HG03066 (cell line): ENCODE data around the gene PRR18.
"Not testable (repeated sequence)": the region's sequence is repeated elsewhere in the genome, so short reads cannot be mapped to it uniquely, and the experiment has no call there.

Experiments used
- ATAC-seq: cut with Tn5 transposase; IDR thresholded peaks from one replicate; pipeline ENCODE4 v1.9.1; 2021; ENCODE audit warnings: low read depth; ENCODE audit not compliant: unreplicated experiment

PRR18 gene, protein sequence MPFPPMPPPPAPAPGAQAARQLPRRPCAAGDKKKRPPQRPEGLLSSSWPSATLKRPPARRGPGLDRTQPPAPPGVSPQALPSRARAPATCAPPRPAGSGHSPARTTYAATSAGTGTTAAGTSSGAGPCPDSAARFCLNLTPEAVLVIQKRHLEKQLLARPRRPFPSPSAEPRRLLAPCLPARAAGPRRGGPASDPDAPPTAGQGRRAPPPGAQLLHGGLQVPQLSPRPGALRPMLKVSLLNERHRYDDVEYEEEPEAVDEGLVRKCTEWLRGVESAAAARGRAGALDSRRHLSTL

DNA sequence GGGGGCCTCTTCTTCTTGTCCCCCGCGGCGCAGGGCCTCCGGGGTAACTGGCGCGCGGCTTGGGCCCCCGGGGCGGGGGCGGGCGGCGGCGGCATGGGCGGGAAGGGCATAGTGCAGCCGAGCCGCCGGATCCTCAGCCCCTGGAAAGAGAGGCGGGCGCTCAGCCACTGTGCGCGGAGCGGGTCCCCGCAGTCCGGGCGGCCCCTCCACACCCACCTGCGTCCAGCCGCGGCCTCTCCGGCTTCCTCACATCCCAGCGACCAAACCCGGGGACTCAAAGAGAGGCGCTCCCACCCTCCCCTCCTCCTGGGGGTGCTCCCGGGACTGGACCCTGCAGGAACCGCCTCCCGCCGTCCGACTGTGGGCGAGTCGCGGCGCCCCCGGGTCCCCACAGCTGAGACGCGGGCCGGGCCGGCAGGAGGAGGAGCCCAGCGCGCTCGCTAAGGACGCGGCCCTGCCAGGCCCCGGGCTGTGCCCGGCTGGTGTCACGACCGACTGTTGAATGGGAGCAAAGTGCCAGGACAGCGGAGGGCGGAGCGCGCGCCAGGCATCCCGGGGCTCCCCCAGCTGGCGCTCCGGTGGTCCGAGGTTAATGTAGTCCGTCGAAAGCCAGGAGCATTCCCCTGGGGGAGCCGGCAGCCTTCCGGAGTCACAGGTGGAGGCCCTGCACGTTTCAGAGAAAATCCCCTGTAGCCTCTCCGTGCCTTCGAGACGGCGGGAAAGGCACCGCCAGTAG, at the start of gene PRR18:
Gene PRR18 (minus strand): TSS at position 360 of the 736 bp plus-strand sequence. CDS start 250 bp downstream, at position 110.
- peak; percentile 49 for ATAC-seq

- no peak for ATAC-seq
Observed at GRCh38 chr6:166355552-166355951, 47.4 kb upstream of the PRR18 start.

GRCh38 chr6:166354965-166355364, 46.8 kb upstream of the PRR18 start:
- ATAC-seq: no peak

DNA sequence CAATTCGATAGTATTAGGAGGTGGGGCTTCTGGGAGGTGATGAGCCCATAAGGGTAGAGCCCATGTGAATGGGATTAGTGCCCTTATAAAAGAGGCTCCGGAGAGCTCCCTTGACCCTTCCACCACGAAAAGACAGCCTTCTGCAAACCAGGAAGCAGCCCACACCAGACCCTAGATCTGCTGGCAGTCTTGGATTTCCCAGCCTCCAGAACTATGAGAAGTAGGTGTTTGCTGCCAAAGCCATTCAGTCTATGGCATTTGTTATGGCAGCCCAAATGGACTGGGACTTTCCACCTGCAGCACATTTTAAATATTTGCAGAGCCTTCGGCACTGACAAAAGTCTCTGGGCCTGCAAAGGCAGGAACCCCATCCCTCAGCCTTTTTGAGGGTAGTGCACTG, 46.0 kb upstream of the PRR18 start:
- ATAC-seq: no peak

- no peak for ATAC-seq
Observed at GRCh38 chr6:166353507-166353906, 45.3 kb upstream of the PRR18 start.

DNA sequence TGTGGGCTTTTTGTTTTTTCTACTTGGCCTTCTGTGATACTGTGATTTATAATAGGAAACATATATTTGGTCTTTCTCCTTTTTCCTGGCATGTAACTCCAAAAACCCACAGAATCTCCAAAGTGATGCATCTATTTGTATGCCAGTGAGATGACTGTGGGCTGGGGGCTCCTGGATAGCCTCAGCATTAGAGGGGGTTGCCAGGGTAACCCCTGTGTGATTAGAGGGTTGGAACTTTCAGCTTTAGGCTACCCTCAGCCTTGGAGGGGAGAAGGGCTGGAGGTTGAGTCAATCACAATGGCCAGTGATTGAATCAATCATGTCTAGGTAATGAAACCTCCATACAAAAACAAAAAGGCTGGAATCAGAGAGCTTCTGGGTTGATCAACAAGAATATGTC, 44.7 kb upstream of the PRR18 start:
- ATAC-seq: no peak

- peak; percentile 99 for ATAC-seq
Observed at GRCh38 chr6:166351715-166352285, 43.6 kb upstream of the PRR18 start.

GRCh38 chr6:166348305-166348949, 40.2 kb upstream of the PRR18 start:
- no peak for ATAC-seq

- ATAC-seq: no peak
Observed at GRCh38 chr6:166346965-166347364, 38.8 kb upstream of the PRR18 start.

GRCh38 chr6:166346449-166346848, 38.3 kb upstream of the PRR18 start:
- no peak for ATAC-seq

GRCh38 chr6:166345672-166346071, 37.5 kb upstream of the PRR18 start:
- ATAC-seq: not testable (repeated sequence)

DNA sequence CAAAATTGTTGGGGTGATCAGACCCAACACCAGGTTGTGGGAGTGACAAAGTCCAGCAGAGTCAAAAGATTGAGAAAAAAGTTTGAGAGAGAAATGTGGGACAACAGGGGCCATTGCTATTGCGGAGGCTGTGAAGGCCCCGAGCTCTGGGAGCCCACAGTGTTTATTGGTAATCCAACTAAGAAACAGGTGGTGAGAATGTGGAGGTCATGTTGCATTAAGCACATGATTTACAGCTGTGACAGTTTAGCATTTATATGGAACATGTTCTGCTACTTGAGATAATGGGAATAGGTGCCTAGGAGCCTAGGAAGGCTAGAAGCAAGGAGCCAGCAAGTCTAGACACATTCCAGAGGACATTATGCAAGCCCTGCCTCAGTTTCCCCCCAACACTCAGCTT, 36.7 kb upstream of the PRR18 start:
- ATAC-seq: not testable (repeated sequence)

DNA sequence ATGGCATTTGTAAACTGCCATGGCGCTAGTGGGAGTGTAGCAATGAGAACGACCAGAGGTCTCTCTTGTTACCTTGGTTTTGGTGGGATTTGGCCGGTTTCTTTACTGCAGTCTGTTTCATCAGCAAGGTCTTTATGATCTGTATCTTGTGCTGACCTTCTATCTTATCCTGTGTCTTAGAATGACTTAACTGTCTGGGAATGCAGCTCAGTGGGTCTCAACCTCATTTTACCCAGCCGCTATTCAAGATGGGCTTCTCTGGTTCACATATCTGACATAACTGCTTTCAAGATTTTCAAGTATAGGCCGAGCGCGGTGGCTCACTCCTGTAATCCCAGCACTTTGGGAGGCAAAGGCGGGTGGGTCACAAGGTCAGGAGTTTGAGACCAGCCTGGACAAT, 36.0 kb upstream of the PRR18 start:
- ATAC-seq: no peak

- peak; percentile 36 for ATAC-seq
Observed at GRCh38 chr6:166343150-166343487, 34.9 kb upstream of the PRR18 start.

GRCh38 chr6:166342349-166343149, 34.4 kb upstream of the PRR18 start, which contains the start of gene SFT2D1:
Gene SFT2D1, minus strand, starts transcription at chr6:166342545. Its CDS starts 64 bp downstream, at chr6:166342481.
- peak; percentile 93 for ATAC-seq

DNA sequence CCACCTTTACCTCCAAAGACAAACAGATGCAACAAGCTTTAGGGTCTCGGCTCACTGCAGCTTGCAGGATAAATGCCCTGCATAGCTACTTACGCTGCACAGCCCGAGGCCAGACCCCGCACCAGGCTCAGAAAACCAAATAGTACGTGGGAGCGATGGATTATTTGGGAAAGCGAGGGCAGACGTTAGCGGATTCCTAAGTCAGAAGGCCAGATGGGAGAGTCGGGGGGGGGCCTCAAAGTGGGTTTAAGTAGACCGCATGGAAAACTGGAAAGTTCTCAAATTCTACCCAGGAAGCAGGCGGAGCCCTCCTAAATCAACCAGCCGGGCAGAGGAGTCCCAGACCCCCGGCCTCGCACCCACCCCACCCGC, 33.8 kb upstream of the PRR18 start:
- no peak for ATAC-seq

GRCh38 chr6:166341464-166341863, 33.3 kb upstream of the PRR18 start:
- ATAC-seq: no peak

GRCh38 chr6:166338854-166339253, 30.7 kb upstream of the PRR18 start:
- ATAC-seq: no peak

GRCh38 chr6:166336847-166337246, 28.7 kb upstream of the PRR18 start:
- no peak for ATAC-seq
